SJSA1 (cell line): Measurements from ENCODE around the gene QRICH1. TPM values are rescaled to one million over a fixed set of nuclear protein-coding genes. Genes with fewer than 3 reads are reported as not detected.

Experiments
- DNase-seq, 2 experiments: peaks; one replicate each; pipeline ENCODE4 v3.0.0-alpha.2; 2015 to 2020; ENCODE audit warnings: low spot score in 2 of 2, low read depth in 1 of 2
- H3K27ac ChIP-seq: fragments of 250-450 bp; sonication (Bioruptor Pico); 2 replicates; pipeline ENCODE4 v1.5.1; 2020; ENCODE audit warnings: mild to moderate bottlenecking, moderate library complexity
- H3K27me3 ChIP-seq: fragments of 250-450 bp; sonication (Bioruptor Pico); replicated peaks from 2 replicates; pipeline ENCODE4 v1.5.1; 2020; ENCODE audit warnings: mild to moderate bottlenecking, moderate library complexity
- H3K36me3 ChIP-seq: fragments of 250-450 bp; sonication (Bioruptor Pico); 2 replicates; pipeline ENCODE4 v1.5.1; 2020; ENCODE audit warnings: mild to moderate bottlenecking
- H3K4me1 ChIP-seq: fragments of 250-450 bp; sonication (Bioruptor Pico); replicated peaks from 2 replicates; pipeline ENCODE4 v1.6.1; 2021; ENCODE audit warnings: mild to moderate bottlenecking
- H3K4me3 ChIP-seq: fragments of 250-450 bp; sonication (Bioruptor Pico); 2 replicates; pipeline ENCODE4 v1.5.1; 2020; ENCODE audit warnings: mild to moderate bottlenecking
- H3K9me3 ChIP-seq: fragments of 250-450 bp; sonication (Bioruptor Pico); replicated peaks from 2 replicates; pipeline ENCODE4 v1.5.1; 2020; ENCODE audit warnings: mild to moderate bottlenecking
- total RNA-seq: library from RNA; depleted of rRNA; stranded (reverse); fragments of >200 nt; shearing (Covaris generic); gene quantifications from 2 replicates; pipeline ENCODE4 v1.2.3, GENCODE V29; 2014

QRICH1 gene
- total RNA-seq, 1 experiment from 2014 or later = 77.3 TPM

- H3K27me3 ChIP-seq = no peaks in the 10 kb centered on the region
- no peak overlapping the region for H3K4me3 ChIP-seq
- no peaks in the 10 kb centered on the region for H3K9me3 ChIP-seq
- H3K27ac ChIP-seq = no peak overlapping the region
- no peak for DNase-seq
- peaks cover under 1% of the 10 kb centered on the region for H3K4me1 ChIP-seq
- peaks cover 3% of the 10 kb centered on the region; the same call in 1 of the 2 replicates for H3K36me3 ChIP-seq
Measured at GRCh38 chr3:49001155-49001554, 92.7 kb downstream of the QRICH1 start.

- no peak for DNase-seq
- Histone ChIP-seq H3K27ac (no peak overlapping the region), H3K36me3 (peaks cover 8% of the 10 kb centered on the region; the same call in 1 of the 2 replicates), H3K4me3 (no peak overlapping the region), H3K9me3 (no peaks in the 10 kb centered on the region), H3K4me1 (no peaks in the 10 kb centered on the region), H3K27me3 (no peaks in the 10 kb centered on the region)
Measured at GRCh38 chr3:48999085-48999858, 94.6 kb downstream of the QRICH1 start.

DNA sequence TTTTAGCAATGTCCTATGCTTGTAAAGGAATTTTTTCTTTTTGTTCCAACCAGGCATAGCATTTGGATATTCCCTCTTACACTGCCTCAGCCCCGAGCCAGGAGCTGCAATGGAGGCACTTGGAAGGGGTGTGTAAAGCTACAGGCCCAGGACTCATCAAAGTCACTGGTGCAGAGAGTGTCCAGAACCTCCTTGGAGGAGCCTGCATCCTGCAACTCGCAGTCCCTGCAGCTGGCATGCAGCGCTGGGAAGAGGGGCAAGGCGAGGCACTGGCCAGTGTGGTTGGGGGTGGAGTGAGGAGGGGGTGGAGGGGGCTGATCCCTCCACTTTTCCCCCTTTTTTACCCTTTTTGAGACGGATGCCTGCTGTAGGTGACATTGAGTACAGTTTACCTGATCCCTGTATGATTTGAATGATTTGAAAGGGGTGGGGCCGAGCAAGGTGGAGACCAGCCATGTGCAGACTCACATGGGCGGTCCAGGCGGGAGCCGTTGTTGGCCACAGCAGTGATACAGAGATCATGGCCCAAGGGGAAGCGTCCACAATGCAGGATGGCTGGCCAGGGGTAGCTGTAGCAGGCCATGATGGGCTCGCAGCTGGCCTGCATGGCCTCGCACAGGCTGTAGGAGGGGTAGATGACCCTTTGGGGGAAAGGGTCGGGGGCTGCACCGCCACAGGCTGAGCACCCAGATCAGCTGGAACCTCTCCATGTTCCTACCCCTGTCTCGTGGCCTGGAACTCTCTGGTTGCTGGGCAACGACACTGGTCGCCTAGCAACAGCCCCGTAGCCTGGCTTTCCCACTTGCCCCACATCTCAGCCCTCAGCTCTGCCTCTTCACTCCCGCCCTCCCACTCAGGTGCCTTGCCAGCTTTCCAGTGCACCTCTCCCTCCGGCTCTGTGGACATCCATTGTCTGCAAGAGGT lies 95.9 kb downstream of the QRICH1 start:
- H3K27ac ChIP-seq = no peak overlapping the region
- peaks cover 9% of the 10 kb centered on the region; the same call in 1 of the 2 replicates for H3K36me3 ChIP-seq
- H3K4me1 ChIP-seq = no peaks in the 10 kb centered on the region
- no peaks in the 10 kb centered on the region for H3K27me3 ChIP-seq
- DNase-seq = no peak
- H3K9me3 ChIP-seq = no peaks in the 10 kb centered on the region
- no peak overlapping the region for H3K4me3 ChIP-seq

DNA sequence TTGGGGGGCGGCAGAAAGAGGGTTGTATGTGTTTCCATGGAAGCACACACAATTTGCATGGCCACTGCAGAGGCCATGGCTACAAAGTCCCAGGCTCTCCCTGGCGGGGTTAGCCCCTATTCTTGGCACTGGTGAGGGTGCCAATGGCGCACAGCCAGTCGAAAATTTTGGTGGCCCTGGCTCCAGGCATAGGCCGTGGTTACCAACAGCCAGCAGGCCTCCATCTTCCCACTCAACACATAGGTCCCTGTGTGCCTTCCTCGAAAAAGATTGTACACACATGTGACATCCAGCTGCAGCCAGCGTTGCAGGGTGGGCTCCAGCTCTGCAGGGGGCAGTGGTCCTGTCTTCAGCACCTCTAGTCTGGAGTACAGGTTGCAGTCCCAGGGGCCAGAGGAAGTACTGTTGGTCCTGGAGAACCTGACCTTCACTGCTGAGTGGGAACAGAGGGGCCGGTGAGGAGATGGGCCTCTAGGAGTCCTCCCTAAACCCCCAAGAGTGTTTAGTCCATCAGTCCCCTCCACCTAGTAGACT lies 96.7 kb downstream of the QRICH1 start:
- H3K9me3 ChIP-seq = no peaks in the 10 kb centered on the region

DNA sequence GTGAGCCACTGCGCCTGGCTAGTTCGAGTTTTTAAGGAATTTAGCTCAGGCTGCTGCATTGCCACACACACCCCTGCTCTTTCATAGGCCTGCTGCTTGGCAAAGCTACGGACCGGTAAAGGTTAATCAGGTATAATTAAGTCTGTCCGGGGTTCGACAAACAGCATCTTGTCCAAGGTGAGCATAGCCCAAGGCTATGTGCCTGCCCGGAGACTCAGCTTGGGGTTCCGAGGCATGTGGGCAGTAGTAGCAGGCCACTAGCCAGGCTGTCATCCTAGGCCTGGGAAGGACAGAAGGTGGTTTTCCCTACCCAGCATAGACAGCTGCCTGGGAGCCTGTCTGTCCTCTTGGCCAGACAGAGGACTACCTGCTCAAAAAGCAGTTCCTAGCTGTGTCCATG lies 97.2 kb downstream of the QRICH1 start:
- Histone ChIP-seq H3K4me1 (peaks cover 3% of the 10 kb centered on the region), H3K4me3 (no peak overlapping the region)
- DNase-seq = no peak

More for the DNA sequence above, 96.7 kb downstream of the QRICH1 start:
- Histone ChIP-seq H3K36me3 (peaks cover 9% of the 10 kb centered on the region; the same call in 1 of the 2 replicates), H3K27ac (no peak overlapping the region), H3K27me3 (no peaks in the 10 kb centered on the region), H3K4me3 (no peak overlapping the region), H3K4me1 (no peaks in the 10 kb centered on the region)
- DNase-seq = no peak

GRCh38 chr3:48993834-48994233 lies 100.0 kb downstream of the QRICH1 start:
- no peak for DNase-seq
- Histone ChIP-seq H3K27me3 (no peaks in the 10 kb centered on the region), H3K9me3 (no peaks in the 10 kb centered on the region), H3K4me3 (no peak overlapping the region), H3K36me3 (peaks cover 14% of the 10 kb centered on the region; the same call in 1 of the 2 replicates), H3K4me1 (peaks cover 28% of the 10 kb centered on the region), H3K27ac (no peak overlapping the region)

More for the DNA sequence above, 97.2 kb downstream of the QRICH1 start:
- Histone ChIP-seq H3K27ac (no peak overlapping the region), H3K27me3 (no peaks in the 10 kb centered on the region), H3K9me3 (no peaks in the 10 kb centered on the region), H3K36me3 (peaks cover 9% of the 10 kb centered on the region; the same call in 1 of the 2 replicates)

GRCh38 chr3:48991851-48992545 lies 101.9 kb downstream of the QRICH1 start:
- peaks cover 14% of the 10 kb centered on the region; the same call in 1 of the 2 replicates for H3K36me3 ChIP-seq
- no peak overlapping the region for H3K4me3 ChIP-seq
- no peaks in the 10 kb centered on the region for H3K27me3 ChIP-seq
- DNase-seq = no peak
- peaks cover 29% of the 10 kb centered on the region for H3K4me1 ChIP-seq
- no peaks in the 10 kb centered on the region for H3K9me3 ChIP-seq
- H3K27ac ChIP-seq = no peak overlapping the region

DNA sequence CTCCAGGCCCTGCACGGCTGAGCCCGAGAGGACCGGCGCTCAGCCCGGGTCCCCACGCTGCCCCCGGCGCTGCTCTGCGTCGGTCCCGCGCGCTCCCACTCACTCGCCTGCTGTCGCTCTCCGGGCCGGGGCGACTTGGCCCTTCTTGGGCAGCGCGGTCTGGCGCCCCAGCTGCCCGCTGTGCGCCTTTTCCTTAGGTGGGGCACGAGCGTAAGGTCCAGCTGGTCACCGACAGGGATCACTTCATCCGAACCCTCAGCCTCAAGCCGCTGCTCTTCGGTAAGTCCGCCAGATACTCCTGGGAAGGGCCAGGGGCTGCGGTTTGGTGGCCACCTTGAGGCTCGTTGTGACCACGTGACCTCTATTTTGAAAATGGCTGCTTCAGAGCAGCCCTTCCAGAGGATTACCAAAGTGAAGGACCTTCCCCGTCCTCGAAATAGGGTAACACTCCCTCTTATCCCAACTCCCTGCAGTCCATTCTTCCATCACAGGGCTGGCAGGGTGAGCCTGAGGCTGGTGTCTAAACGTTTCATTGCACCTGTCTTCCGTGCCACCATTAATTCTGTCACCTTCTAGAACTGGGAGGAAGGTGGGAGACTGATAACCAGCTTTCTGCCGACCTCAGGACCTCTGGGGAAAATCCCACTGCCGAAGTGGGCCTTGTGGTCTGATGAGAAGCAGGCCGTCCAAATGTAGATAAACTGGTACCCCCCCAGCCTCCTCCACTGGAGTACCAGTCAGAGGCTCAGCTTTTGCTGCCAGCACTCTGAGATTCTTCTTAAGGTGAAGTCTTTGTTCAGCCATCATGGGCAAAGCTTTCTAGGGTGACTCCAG lies 103.0 kb downstream of the QRICH1 start:
- no peaks in the 10 kb centered on the region for H3K9me3 ChIP-seq
- peaks cover 12% of the 10 kb centered on the region for H3K36me3 ChIP-seq
- peaks cover 29% of the 10 kb centered on the region for H3K4me1 ChIP-seq
- peak in 1 of 2 experiments; percentile 33 for DNase-seq
- peak overlapping the region; percentile 95 for H3K27ac ChIP-seq
- H3K4me3 ChIP-seq = peak overlapping the region; percentile 77
- no peaks in the 10 kb centered on the region for H3K27me3 ChIP-seq

GRCh38 chr3:48989796-48990635 lies 103.9 kb downstream of the QRICH1 start, which contains the start of gene P4HTM:
P4HTM (plus strand) TSS chr3:48990241; CDS start chr3:48990257, 16 bp downstream.
- Histone ChIP-seq H3K9me3 (no peaks in the 10 kb centered on the region), H3K27me3 (no peaks in the 10 kb centered on the region), H3K36me3 (peaks cover 17% of the 10 kb centered on the region), H3K4me3 (peak within 1 kb of the TSS; percentile 77), H3K4me1 (peaks cover 29% of the 10 kb centered on the region), H3K27ac (peak within 1 kb of the TSS; percentile 95)
- DNase-seq = peak; percentile 92 to 96

- peaks cover 18% of the 10 kb centered on the region for H3K36me3 ChIP-seq
- no peaks in the 10 kb centered on the region for H3K27me3 ChIP-seq
- DNase-seq = no peak
- H3K9me3 ChIP-seq = no peaks in the 10 kb centered on the region
- peak overlapping the region; percentile 77 for H3K4me3 ChIP-seq
- peaks cover 29% of the 10 kb centered on the region for H3K4me1 ChIP-seq
- peak overlapping the region; percentile 95 for H3K27ac ChIP-seq
Measured at GRCh38 chr3:48989126-48989795, 104.6 kb downstream of the QRICH1 start.

DNA sequence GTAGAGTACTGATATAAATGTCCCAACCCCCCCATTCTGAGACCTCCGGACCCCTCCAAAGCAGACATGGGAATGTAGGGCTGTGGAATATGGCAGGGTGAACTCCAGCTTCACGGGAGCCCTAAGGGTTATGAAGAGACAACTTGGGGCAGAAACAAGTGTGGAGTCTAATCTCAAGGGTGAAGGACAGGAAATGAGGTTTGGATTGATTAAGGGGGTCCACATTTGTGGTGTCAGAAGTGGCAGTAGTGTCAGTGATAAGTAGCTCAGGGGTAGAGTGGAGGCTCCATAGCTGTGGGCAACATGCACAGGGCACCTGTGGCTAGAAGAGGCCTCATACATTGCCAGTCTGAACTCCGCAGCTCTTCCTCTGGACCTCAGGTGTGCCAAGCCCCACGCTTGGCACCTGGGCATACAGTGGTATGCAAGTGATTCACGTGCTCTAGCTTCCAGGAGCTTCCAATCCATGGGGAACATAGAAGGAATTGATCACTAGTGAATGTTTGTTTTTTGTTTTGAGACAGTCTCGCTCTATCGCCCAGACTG lies 108.0 kb downstream of the QRICH1 start:
- H3K4me3 ChIP-seq = no peak overlapping the region

More for the DNA sequence above, 108.0 kb downstream of the QRICH1 start:
- no peak for DNase-seq
- H3K36me3 ChIP-seq = peaks cover 44% of the 10 kb centered on the region
- peaks cover 19% of the 10 kb centered on the region for H3K4me1 ChIP-seq
- H3K9me3 ChIP-seq = no peaks in the 10 kb centered on the region
- H3K27ac ChIP-seq = no peak overlapping the region
- H3K27me3 ChIP-seq = no peaks in the 10 kb centered on the region
